IPS-15b (cell line): ENCODE data around the gene AMDHD2.

ENCODE experiments used
- H3K27me3 ChIP-seq: one replicate; pipeline ENCODE4 v1.6.1; 2013; ENCODE audit warnings: low read length; ENCODE audit not compliant: control insufficient read depth, insufficient read depth
- H3K36me3 ChIP-seq: one replicate; pipeline ENCODE4 v1.6.1; 2013; ENCODE audit warnings: low read length; ENCODE audit not compliant: control insufficient read depth, insufficient read depth
- H3K4me1 ChIP-seq: one replicate; pipeline ENCODE4 v1.6.1; 2013; ENCODE audit warnings: mild to moderate bottlenecking, low read length; ENCODE audit not compliant: control insufficient read depth, insufficient read depth
- H3K4me3 ChIP-seq: one replicate; pipeline ENCODE4 v1.5.1; 2013; ENCODE audit warnings: low read depth, low read length
- H3K9ac ChIP-seq: one replicate; pipeline ENCODE4 v1.6.1; 2013; ENCODE audit warnings: low read depth, mild to moderate bottlenecking, low read length
- H3K9me3 ChIP-seq: one replicate; pipeline ENCODE4 v1.6.1; 2013; ENCODE audit warnings: mild to moderate bottlenecking, low read length; ENCODE audit not compliant: control insufficient read depth, insufficient read depth

The AMDHD2 gene

GRCh38 chr16:2496223-2497115 is 23.7 kb upstream of the AMDHD2 start:
- Histone ChIP-seq H3K4me3 (no peak overlapping the region), H3K9ac (no peak overlapping the region), H3K9me3 (no peaks in the 10 kb centered on the region), H3K36me3 (peaks cover 27% of the 10 kb centered on the region), H3K27me3 (no peaks in the 10 kb centered on the region), H3K4me1 (peaks cover 3% of the 10 kb centered on the region)

GRCh38 chr16:2497116-2497630 is 23.0 kb upstream of the AMDHD2 start:
- Histone ChIP-seq H3K9me3 (no peaks in the 10 kb centered on the region), H3K4me1 (peaks cover 8% of the 10 kb centered on the region), H3K36me3 (peaks cover 27% of the 10 kb centered on the region), H3K27me3 (no peaks in the 10 kb centered on the region), H3K4me3 (no peak overlapping the region), H3K9ac (no peak overlapping the region)

GRCh38 chr16:2497695-2498484 is 22.3 kb upstream of the AMDHD2 start:
- peaks cover 8% of the 10 kb centered on the region for H3K4me1 ChIP-seq
- no peak overlapping the region for H3K9ac ChIP-seq

GRCh38 chr16:2498531-2499253 is 21.5 kb upstream of the AMDHD2 start:
- no peaks in the 10 kb centered on the region for H3K9me3 ChIP-seq
- H3K4me3 ChIP-seq: no peak overlapping the region
- H3K27me3 ChIP-seq: no peaks in the 10 kb centered on the region
- H3K36me3 ChIP-seq: peaks cover 27% of the 10 kb centered on the region
- no peak overlapping the region for H3K9ac ChIP-seq
- H3K4me1 ChIP-seq: peaks cover 8% of the 10 kb centered on the region

More at GRCh38 chr16:2497695-2498484, 22.3 kb upstream of the AMDHD2 start:
- H3K4me3 ChIP-seq: no peak overlapping the region
- no peaks in the 10 kb centered on the region for H3K27me3 ChIP-seq
- H3K9me3 ChIP-seq: no peaks in the 10 kb centered on the region
- peaks cover 27% of the 10 kb centered on the region for H3K36me3 ChIP-seq

- peaks cover 8% of the 10 kb centered on the region for H3K4me1 ChIP-seq
- no peak overlapping the region for H3K9ac ChIP-seq
- H3K36me3 ChIP-seq: peaks cover 27% of the 10 kb centered on the region
- no peaks in the 10 kb centered on the region for H3K27me3 ChIP-seq
- H3K4me3 ChIP-seq: no peak overlapping the region
- H3K9me3 ChIP-seq: no peaks in the 10 kb centered on the region
Observed at GRCh38 chr16:2499454-2499853, 20.7 kb upstream of the AMDHD2 start.

GRCh38 chr16:2499890-2500429 is 20.2 kb upstream of the AMDHD2 start:
- no peaks in the 10 kb centered on the region for H3K27me3 ChIP-seq
- no peaks in the 10 kb centered on the region for H3K9me3 ChIP-seq
- peaks cover 27% of the 10 kb centered on the region for H3K36me3 ChIP-seq
- peaks cover 8% of the 10 kb centered on the region for H3K4me1 ChIP-seq
- H3K4me3 ChIP-seq: no peak overlapping the region
- H3K9ac ChIP-seq: no peak overlapping the region

GRCh38 chr16:2500430-2500917 is 19.7 kb upstream of the AMDHD2 start:
- no peaks in the 10 kb centered on the region for H3K27me3 ChIP-seq
- peak overlapping the region; percentile 49 for H3K4me3 ChIP-seq
- H3K4me1 ChIP-seq: peaks cover 8% of the 10 kb centered on the region
- peaks cover 27% of the 10 kb centered on the region for H3K36me3 ChIP-seq
- no peak overlapping the region for H3K9ac ChIP-seq
- H3K9me3 ChIP-seq: no peaks in the 10 kb centered on the region

- Histone ChIP-seq H3K4me1 (peaks cover 8% of the 10 kb centered on the region), H3K36me3 (peaks cover 25% of the 10 kb centered on the region), H3K4me3 (peak overlapping the region; percentile 49), H3K9me3 (no peaks in the 10 kb centered on the region), H3K9ac (peak overlapping the region; percentile 79), H3K27me3 (no peaks in the 10 kb centered on the region)
Observed at GRCh38 chr16:2500918-2501750, 19.0 kb upstream of the AMDHD2 start.

- no peaks in the 10 kb centered on the region for H3K27me3 ChIP-seq
- peaks cover 15% of the 10 kb centered on the region for H3K36me3 ChIP-seq
- H3K9me3 ChIP-seq: no peaks in the 10 kb centered on the region
- peaks cover 8% of the 10 kb centered on the region for H3K4me1 ChIP-seq
- peak overlapping the region; percentile 54 for H3K9ac ChIP-seq
- H3K4me3 ChIP-seq: peak overlapping the region; percentile 22
Observed at GRCh38 chr16:2501946-2502895, 17.9 kb upstream of the AMDHD2 start.

- Histone ChIP-seq H3K9ac (no peak overlapping the region), H3K4me1 (peaks cover 8% of the 10 kb centered on the region), H3K4me3 (no peak overlapping the region), H3K27me3 (no peaks in the 10 kb centered on the region), H3K9me3 (no peaks in the 10 kb centered on the region), H3K36me3 (no peaks in the 10 kb centered on the region)
Observed at GRCh38 chr16:2505695-2506094, 14.5 kb upstream of the AMDHD2 start.
